Measurements from ENCODE around the gene PLCH2.

DNA sequence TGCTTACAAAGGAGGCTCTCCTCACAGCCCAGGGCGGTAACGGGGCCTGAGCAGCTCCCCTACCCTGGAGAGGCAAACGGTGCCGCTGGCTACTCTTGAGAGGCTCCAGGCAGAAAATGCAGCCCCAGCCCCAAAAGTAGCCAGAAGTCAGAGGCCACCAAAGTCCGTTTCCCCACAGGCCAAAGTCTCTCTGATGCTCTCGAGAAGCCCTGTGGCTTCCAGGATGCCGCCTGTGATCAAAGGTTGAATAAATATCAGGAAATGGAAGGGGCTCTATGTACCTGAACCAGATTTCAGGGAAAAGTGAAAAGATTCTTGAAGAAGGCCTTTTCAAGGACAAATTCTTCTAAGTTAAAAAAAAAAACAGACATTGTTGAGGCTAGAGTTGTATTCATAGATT, 46.1 kb downstream of the PLCH2 start:
- TF ChIP-seq, protein P1, sequence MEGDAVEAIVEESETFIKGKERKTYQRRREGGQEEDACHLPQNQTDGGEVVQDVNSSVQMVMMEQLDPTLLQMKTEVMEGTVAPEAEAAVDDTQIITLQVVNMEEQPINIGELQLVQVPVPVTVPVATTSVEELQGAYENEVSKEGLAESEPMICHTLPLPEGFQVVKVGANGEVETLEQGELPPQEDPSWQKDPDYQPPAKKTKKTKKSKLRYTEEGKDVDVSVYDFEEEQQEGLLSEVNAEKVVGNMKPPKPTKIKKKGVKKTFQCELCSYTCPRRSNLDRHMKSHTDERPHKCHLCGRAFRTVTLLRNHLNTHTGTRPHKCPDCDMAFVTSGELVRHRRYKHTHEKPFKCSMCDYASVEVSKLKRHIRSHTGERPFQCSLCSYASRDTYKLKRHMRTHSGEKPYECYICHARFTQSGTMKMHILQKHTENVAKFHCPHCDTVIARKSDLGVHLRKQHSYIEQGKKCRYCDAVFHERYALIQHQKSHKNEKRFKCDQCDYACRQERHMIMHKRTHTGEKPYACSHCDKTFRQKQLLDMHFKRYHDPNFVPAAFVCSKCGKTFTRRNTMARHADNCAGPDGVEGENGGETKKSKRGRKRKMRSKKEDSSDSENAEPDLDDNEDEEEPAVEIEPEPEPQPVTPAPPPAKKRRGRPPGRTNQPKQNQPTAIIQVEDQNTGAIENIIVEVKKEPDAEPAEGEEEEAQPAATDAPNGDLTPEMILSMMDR (conservative IDR thresholded peaks at IDR 0.05; ENCODE audit: low read length) = no peak
- no peak for TF ChIP-seq EZH2phosphoT487 (IDR thresholded peaks at IDR 0.05; ENCODE audit: borderline replicate concordance)
